HG02970 (cell line): Measurements from ENCODE around the gene IPO13.

Source experiments
- ATAC-seq: cut with Tn5 transposase; IDR thresholded peaks from one replicate; pipeline ENCODE4 v1.9.1; 2021; ENCODE audit warnings: mild to moderate bottlenecking, moderate library complexity, moderate number of reproducible peaks; ENCODE audit not compliant: unreplicated experiment, low FRiP score

IPO13 gene

GRCh38 chr1:43930168-43930948, 16.4 kb upstream of the IPO13 start:
- ATAC-seq = no peak

DNA sequence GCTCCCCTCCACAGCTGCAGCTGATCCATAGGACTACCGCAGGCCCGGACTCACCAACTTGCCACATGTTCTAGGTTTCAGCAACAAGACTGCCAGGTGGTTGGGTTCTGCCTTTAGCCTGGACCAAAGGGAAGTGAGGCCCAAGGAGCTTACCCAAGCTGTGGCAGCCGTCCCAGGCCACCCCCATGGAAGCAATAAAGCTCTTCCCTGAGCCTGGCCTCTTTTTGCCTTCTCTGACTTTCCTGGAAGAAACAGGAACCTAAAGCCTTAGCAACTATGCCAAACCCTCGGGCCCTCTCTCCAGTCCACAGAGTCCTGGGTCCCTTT, 15.8 kb upstream of the IPO13 start:
- ATAC-seq = no peak

- ATAC-seq = no peak
Measured at GRCh38 chr1:43931711-43932660, 14.8 kb upstream of the IPO13 start.

GRCh38 chr1:43932786-43933385, 13.9 kb upstream of the IPO13 start:
- no peak for ATAC-seq

DNA sequence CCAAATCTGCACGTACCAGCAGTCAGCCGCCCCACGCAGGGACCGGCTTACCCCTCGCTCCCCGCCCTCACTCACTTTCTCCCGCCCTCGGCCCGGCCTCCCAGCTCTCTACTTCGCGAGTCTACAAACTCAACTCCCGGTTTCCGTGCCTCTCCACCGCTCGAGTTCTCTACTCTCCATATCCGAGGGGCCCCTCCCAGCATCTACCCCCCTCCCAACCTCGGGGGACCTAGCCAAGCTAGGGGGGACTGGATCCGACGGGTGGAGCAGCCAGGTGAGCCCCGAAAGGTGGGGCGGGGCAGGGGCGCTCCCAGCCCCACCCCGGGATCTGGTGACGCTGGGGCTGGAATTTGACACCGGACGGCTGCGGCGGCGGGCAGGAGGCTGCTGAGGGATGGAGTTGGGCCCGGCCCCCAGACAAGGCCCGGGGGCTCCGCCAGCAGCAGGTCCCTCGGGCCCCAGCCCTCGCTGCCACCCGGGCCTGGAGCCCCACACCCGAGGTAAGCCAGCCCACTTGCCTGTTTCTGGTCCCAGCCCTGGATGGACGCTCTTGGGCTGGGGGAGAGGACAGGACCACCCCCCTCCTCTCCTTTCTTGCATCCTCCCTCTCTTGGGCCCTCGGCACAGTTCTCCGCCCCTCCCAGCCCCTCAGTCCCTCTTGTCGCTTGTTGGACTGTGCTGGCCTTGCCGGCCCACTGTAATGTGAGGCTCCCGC, 13.2 kb upstream of the IPO13 start, which contains the start of gene ARTN:
ARTN (plus strand) TSS at position 416 of the 715 bp plus-strand sequence. CDS start 1,856 bp downstream, outside the sequence.
- no peak for ATAC-seq

- no peak for ATAC-seq
Measured at GRCh38 chr1:43934101-43934985, 12.4 kb upstream of the IPO13 start.

- ATAC-seq = no peak
Measured at GRCh38 chr1:43934986-43935324, 11.8 kb upstream of the IPO13 start.

DNA sequence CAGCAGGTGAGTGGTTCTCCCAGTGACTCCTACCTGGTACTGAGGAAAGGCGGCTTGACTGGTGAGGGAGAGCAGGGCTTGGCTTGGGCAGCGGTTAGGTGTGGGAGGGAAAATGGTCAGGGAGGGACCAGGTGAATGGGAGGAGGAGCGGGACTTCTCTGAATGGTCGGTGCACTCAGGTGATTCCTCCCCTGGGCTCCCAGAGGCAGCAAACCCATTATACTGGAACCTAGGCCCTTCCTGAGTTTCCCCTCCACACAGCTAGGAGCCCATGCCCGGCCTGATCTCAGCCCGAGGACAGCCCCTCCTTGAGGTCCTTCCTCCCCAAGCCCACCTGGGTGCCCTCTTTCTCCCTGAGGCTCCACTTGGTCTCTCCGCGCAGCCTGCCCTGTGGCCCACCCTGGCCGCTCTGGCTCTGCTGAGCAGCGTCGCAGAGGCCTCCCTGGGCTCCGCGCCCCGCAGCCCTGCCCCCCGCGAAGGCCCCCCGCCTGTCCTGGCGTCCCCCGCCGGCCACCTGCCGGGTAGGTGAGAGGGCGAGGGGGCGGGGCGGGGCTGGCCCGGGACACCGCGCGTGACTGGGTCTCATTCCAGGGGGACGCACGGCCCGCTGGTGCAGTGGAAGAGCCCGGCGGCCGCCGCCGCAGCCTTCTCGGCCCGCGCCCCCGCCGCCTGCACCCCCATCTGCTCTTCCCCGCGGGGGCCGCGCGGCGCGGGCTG, 10.9 kb upstream of the IPO13 start:
- no peak for ATAC-seq

DNA sequence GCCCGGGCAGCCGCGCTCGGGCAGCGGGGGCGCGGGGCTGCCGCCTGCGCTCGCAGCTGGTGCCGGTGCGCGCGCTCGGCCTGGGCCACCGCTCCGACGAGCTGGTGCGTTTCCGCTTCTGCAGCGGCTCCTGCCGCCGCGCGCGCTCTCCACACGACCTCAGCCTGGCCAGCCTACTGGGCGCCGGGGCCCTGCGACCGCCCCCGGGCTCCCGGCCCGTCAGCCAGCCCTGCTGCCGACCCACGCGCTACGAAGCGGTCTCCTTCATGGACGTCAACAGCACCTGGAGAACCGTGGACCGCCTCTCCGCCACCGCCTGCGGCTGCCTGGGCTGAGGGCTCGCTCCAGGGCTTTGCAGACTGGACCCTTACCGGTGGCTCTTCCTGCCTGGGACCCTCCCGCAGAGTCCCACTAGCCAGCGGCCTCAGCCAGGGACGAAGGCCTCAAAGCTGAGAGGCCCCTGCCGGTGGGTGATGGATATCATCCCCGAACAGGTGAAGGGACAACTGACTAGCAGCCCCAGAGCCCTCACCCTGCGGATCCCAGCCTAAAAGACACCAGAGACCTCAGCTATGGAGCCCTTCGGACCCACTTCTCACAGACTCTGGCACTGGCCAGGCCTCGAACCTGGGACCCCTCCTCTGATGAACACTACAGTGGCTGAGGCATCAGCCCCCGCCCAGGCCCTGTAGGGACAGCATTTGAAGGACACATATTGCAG, 10.2 kb upstream of the IPO13 start:
- no peak for ATAC-seq

- no peak for ATAC-seq
Measured at GRCh38 chr1:43937179-43937865, 9.4 kb upstream of the IPO13 start.

DNA sequence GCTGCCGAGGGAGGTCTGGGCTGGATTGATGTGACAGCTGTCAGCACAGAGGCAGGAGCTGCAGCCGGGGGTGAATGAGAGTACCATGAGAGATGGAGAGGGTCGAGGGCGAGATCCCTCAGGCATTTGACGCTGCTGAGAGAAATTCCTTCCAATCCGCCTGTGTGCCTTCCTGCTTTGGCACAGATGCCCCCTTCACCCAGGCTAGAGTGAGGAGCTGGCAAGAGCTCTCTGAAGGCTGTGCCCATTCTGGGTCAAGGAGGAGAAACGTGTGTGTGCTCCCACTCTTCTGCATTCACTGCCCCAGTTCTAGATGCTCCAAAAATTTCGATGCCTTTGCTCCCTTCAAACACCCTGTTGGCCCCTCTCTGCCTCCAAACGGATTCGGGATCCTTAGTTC, 8.4 kb upstream of the IPO13 start:
- no peak for ATAC-seq

- no peak for ATAC-seq
Measured at GRCh38 chr1:43938892-43939587, 7.7 kb upstream of the IPO13 start.

GRCh38 chr1:43942411-43942810, 4.3 kb upstream of the IPO13 start:
- no peak for ATAC-seq

DNA sequence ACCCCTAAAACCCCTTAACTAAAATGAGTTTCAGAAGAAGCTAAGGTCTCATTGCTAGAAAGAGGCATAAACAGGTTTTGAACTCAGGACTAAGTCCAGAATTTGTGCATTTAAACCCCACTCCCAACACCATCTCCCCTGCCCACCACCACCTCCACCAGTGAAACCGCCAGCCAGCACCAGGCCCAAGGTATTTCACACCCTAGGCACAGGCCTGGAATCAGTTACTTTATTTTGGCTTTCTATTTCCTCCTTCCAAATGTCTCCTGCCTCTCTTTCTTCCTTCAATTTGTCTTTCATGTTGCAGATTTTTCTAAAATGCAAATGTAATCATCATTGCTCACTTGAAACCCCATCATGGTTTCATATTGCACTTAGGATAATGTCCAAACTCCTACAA, 1.9 kb upstream of the IPO13 start:
- no peak for ATAC-seq

GRCh38 chr1:43945674-43946235, 995 bp upstream of the IPO13 start:
- ATAC-seq = no peak

DNA sequence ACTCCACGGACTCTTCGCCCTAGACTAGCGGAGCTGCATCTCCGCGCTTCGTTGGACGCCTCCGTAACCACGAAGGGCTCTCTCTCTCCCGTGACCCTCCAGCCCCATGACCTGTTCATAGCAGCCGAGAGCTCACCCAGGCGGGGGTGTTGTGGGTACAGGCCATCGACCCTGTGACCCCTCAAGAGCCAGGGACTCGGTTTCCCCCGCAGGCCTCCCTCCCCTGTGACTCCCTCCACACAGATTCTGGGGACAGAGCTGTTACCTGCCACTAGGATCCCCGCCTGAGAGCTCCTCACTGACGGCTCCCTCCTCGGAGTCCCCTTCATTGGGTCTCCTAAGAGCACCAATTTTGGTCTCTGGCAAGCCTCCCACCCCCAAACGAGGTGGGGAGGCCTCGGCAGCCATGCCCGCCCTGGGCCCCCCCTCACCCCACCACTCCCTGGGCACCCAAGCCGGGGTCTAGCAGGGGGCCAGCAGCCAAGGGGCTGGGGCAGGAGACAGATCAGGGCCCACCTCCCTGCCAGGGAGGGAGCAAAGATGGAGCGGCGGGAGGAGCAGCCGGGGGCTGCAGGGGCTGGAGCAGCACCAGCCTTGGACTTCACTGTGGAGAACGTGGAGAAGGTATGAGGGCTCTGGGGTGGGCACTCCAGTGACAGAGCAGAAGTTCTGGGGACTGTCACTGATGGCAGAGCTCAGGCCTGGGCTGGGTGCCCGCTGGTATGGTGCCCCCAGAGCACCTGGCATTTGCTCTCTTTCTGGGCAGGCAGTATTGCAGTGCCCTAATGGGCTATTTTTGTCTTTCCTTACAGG, 517 bp downstream of the IPO13 start:
- ATAC-seq = peak; percentile 6
